OCI-LY7 (cell line): ENCODE data around the gene MTCH2. TPM values are rescaled to one million over a fixed set of nuclear protein-coding genes. Genes with fewer than 3 reads are reported as not detected.

ENCODE experiments used
- BruUV-seq: library from RNA; stranded (reverse); fragments of 400-500 nt; replicated peaks from 2 replicates; lab custom pipeline; 2021; lab: Mats Ljungman, UMichigan
- CTCF ChIA-PET: fragments of 300-600 bp; sonication (Branson Sonifier 250); formaldehyde crosslinking; loops from one replicate; lab custom pipeline; 2022; ENCODE audit warnings: antibody characterized with exemption; ENCODE audit not compliant: unreplicated experiment; lab: Charles Lee
- POLR2A ChIA-PET: fragments of 300-600 bp; sonication (Branson Sonifier 250); formaldehyde crosslinking; loops from one replicate; lab custom pipeline; 2022; ENCODE audit warnings: antibody characterized with exemption; lab: Charles Lee
- DNase-seq: peaks from one replicate; pipeline ENCODE4 v3.0.0-alpha.2; 2015; ENCODE audit warnings: low spot score
- H2AFZ ChIP-seq: fragments of 200-600 bp; sonication (generic), shearing (Covaris generic); 2 replicates; pipeline ENCODE4 v1.6.1; 2014; ENCODE audit warnings: mild to moderate bottlenecking, antibody characterized with exemption, low read length, moderate library complexity
- H3K27ac ChIP-seq: fragments of 200-600 bp; sonication (generic); 2 replicates; pipeline ENCODE4 v1.5.1; 2014; ENCODE audit warnings: mixed run types, low read depth, mild to moderate bottlenecking, moderate library complexity, low read length, inconsistent platforms; ENCODE audit not compliant: poor library complexity, severe bottlenecking
- H3K36me3 ChIP-seq: fragments of 200-600 bp; sonication (generic); 2 replicates; pipeline ENCODE4 v1.6.1; 2014; ENCODE audit warnings: mild to moderate bottlenecking, antibody characterized with exemption, low read length, moderate library complexity, mixed read lengths; ENCODE audit not compliant: insufficient read depth
- H3K4me1 ChIP-seq: fragments of 200-600 bp; sonication (generic); 2 replicates; pipeline ENCODE4 v1.5.1; 2014; ENCODE audit warnings: mild to moderate bottlenecking, low read length; ENCODE audit not compliant: insufficient read depth, poor library complexity, severe bottlenecking
- H3K4me2 ChIP-seq: fragments of 200-600 bp; sonication (generic); 2 replicates; pipeline ENCODE4 v1.6.1; 2014; ENCODE audit warnings: mild to moderate bottlenecking, low read length
- H3K4me3 ChIP-seq: fragments of 200-600 bp; sonication (generic); 2 replicates; pipeline ENCODE4 v1.5.1; 2014; ENCODE audit warnings: mild to moderate bottlenecking, low read depth, low read length; ENCODE audit not compliant: poor library complexity, severe bottlenecking
- H3K79me2 ChIP-seq: fragments of 200-600 bp; sonication (generic); 2 replicates; pipeline ENCODE4 v1.6.1; 2016; ENCODE audit warnings: low read depth, mild to moderate bottlenecking, low read length, moderate library complexity, mixed read lengths; ENCODE audit not compliant: insufficient read depth
- H3K9me2 ChIP-seq: fragments of 200-600 bp; sonication (generic); 2 replicates; pipeline ENCODE4 v1.6.1; 2016; ENCODE audit warnings: mild to moderate bottlenecking, low read length, mixed read lengths; ENCODE audit not compliant: insufficient read depth
- H3K9me3 ChIP-seq: fragments of 200-600 bp; sonication (generic); 2 replicates; pipeline ENCODE4 v1.6.1; 2014; ENCODE audit warnings: mild to moderate bottlenecking, mixed run types, low read length, mixed read lengths
- H4K20me1 ChIP-seq: fragments of 200-600 bp; sonication (generic); 2 replicates; pipeline ENCODE4 v1.6.1; 2014; ENCODE audit warnings: mild to moderate bottlenecking, antibody characterized with exemption, low read length, moderate library complexity, mixed read lengths; ENCODE audit not compliant: insufficient read depth
- CTCF ChIP-seq: fragments of 200-600 bp; sonication (generic); conservative IDR thresholded peaks from 2 replicates; pipeline ENCODE4 v1.5.1; 2014; ENCODE audit warnings: mild to moderate bottlenecking, antibody characterized with exemption, low read length, moderate library complexity, mixed read lengths
- EZH2phosphoT487 ChIP-seq: fragments of 200-600 bp; sonication (generic); IDR thresholded peaks from 2 replicates; pipeline ENCODE4 v1.6.1; 2018; ENCODE audit warnings: low read depth, borderline replicate concordance, mild to moderate bottlenecking, mixed run types, antibody characterized with exemption, low read length, moderate library complexity, mixed read lengths
- intact Hi-C: fragments of 100-400 bp; cut with micrococcal nuclease; formaldehyde crosslinking; loops from one replicate; pipeline ENCODE4 v1.10.0; 2022; ENCODE audit not compliant: unreplicated experiment
- total RNA-seq, 2 experiments: library from RNA; depleted of rRNA in 1 of 2; stranded (reverse); fragments of >200 nt in 1 of 2; shearing (Covaris generic) in 1 of 2; gene quantifications; 2 replicates each; pipeline ENCODE4 v1.2.3, GENCODE V29; 2014 to 2022

The MTCH2 gene
- total RNA-seq, 2 experiments from 2014 or later: 64.8 to 119 TPM

- Histone ChIP-seq H2AFZ (no peak overlapping the region), H3K4me2 (no peak overlapping the region), H4K20me1 (no peaks in the 10 kb centered on the region), H3K36me3 (no peaks in the 10 kb centered on the region), H3K4me3 (no peak overlapping the region), H3K27ac (no peak overlapping the region), H3K9me2 (no peaks in the 10 kb centered on the region), H3K4me1 (no peaks in the 10 kb centered on the region), H3K79me2 (no peaks in the 10 kb centered on the region), H3K9me3 (0 out of 2 replicates have a peak, but pooled peaks cover 14% of the 10 kb centered on the region)
- ChIA-PET POLR2A (no interaction called here), CTCF (no interaction called here)
- no TSS peak for BruUV-seq
- no peak for DNase-seq
- intact Hi-C loops: no loop called here
- no peak for TF ChIP-seq CTCF
- no peak for TF ChIP-seq EZH2phosphoT487
Measured at GRCh38 chr11:47651818-47652469, 9.6 kb upstream of the MTCH2 start.

- DNase-seq: no peak
- Histone ChIP-seq H3K4me2 (no peak overlapping the region), H3K27ac (no peak overlapping the region), H3K4me3 (no peak overlapping the region), H3K4me1 (no peaks in the 10 kb centered on the region), H3K79me2 (no peaks in the 10 kb centered on the region), H4K20me1 (no peaks in the 10 kb centered on the region), H3K9me2 (no peaks in the 10 kb centered on the region), H2AFZ (no peak overlapping the region), H3K9me3 (0 out of 2 replicates have a peak, but pooled peaks cover 14% of the 10 kb centered on the region), H3K36me3 (no peaks in the 10 kb centered on the region)
- intact Hi-C loops: loop anchor here (10.0 kb wide), 1 partner anchor 466 kb away; no protein-coding TSS in a partner anchor
- ChIA-PET CTCF (no interaction called here), POLR2A (interaction anchor here (1.1 kb wide), 1 partner anchor 15 kb away, joined by 4 read pairs; no protein-coding TSS in a partner anchor)
- TF ChIP-seq EZH2phosphoT487: no peak
- no peak for TF ChIP-seq CTCF
- no TSS peak for BruUV-seq
Measured at GRCh38 chr11:47649276-47649675, 6.9 kb upstream of the MTCH2 start.

- H3K79me2 ChIP-seq: peaks cover 11% of the 10 kb centered on the region
- no peak overlapping the region for H3K27ac ChIP-seq
- CTCF ChIA-PET: no interaction called here
- no peak overlapping the region for H3K4me2 ChIP-seq
- H4K20me1 ChIP-seq: no peaks in the 10 kb centered on the region
- no peaks in the 10 kb centered on the region for H3K9me2 ChIP-seq
- H3K4me1 ChIP-seq: peaks cover 14% of the 10 kb centered on the region
- POLR2A ChIA-PET: interaction anchor here (1.2 kb wide), 1 partner anchor 574 kb away, joined by 3 read pairs; no protein-coding TSS in a partner anchor
- no peak for TF ChIP-seq EZH2phosphoT487
- TF ChIP-seq CTCF: no peak
- DNase-seq: no peak
- no TSS peak for BruUV-seq
- no peak overlapping the region for H2AFZ ChIP-seq
- intact Hi-C loops: loop anchor here (10.0 kb wide), 1 partner anchor 469 kb away; no protein-coding TSS in a partner anchor
- no peaks in the 10 kb centered on the region for H3K9me3 ChIP-seq
- no peaks in the 10 kb centered on the region for H3K36me3 ChIP-seq
- H3K4me3 ChIP-seq: no peak overlapping the region
Measured at GRCh38 chr11:47646019-47646418, 3.7 kb upstream of the MTCH2 start.
